Measurements from ENCODE around the gene SLF2.
"Not testable (repeated sequence)": the region's sequence is repeated elsewhere in the genome, so short reads cannot be mapped to it uniquely, and the experiment has no call there.

Gene SLF2

GRCh38 chr10:100962351-100963080 lies 49.8 kb downstream of the SLF2 start:
- DNase-seq (ENCODE audit: low spot score) = no peak

- DNase-seq (ENCODE audit: low spot score) = no peak
These were observed 51.1 kb downstream of the SLF2 start for GRCh38 chr10:100963826-100964225.

- DNase-seq (ENCODE audit: low spot score) = no peak
These were observed 53.1 kb downstream of the SLF2 start for GRCh38 chr10:100965820-100966219.

- DNase-seq (ENCODE audit: low spot score) = no peak
These were observed 54.1 kb downstream of the SLF2 start for GRCh38 chr10:100966887-100967286.

GRCh38 chr10:100967332-100967731 lies 54.6 kb downstream of the SLF2 start:
- no peak for DNase-seq (ENCODE audit: low spot score)

- DNase-seq (ENCODE audit: low spot score) = no peak
These were observed 55.4 kb downstream of the SLF2 start for GRCh38 chr10:100968062-100968736.

- peak; percentile 8 for DNase-seq (ENCODE audit: low spot score)
These were observed 56.1 kb downstream of the SLF2 start for GRCh38 chr10:100968863-100969186.

- peak; percentile 34 for DNase-seq (ENCODE audit: low spot score)
These were observed 56.7 kb downstream of the SLF2 start, which contains the start of gene SEMA4G for GRCh38 chr10:100969187-100970075. Gene SEMA4G, plus strand, starts transcription at chr10:100969504. Its CDS starts 3,409 bp downstream, at chr10:100972913.

GRCh38 chr10:100970076-100970913 lies 57.5 kb downstream of the SLF2 start:
- peak; percentile 53 for DNase-seq (ENCODE audit: low spot score)

GRCh38 chr10:100970914-100971811 lies 58.4 kb downstream of the SLF2 start:
- DNase-seq (ENCODE audit: low spot score) = peak; percentile 68

- no peak for DNase-seq (ENCODE audit: low spot score)
These were observed 59.5 kb downstream of the SLF2 start for GRCh38 chr10:100972115-100972903.

- no peak for DNase-seq (ENCODE audit: low spot score)
These were observed 60.3 kb downstream of the SLF2 start for GRCh38 chr10:100972904-100973535.

GRCh38 chr10:100975397-100975796 lies 62.6 kb downstream of the SLF2 start:
- DNase-seq (ENCODE audit: low spot score) = not testable (repeated sequence)

GRCh38 chr10:100976906-100977305 lies 64.1 kb downstream of the SLF2 start:
- DNase-seq (ENCODE audit: low spot score) = no peak

GRCh38 chr10:100977436-100977835 lies 64.7 kb downstream of the SLF2 start:
- DNase-seq (ENCODE audit: low spot score) = no peak

- no peak for DNase-seq (ENCODE audit: low spot score)
These were observed 65.5 kb downstream of the SLF2 start for GRCh38 chr10:100978121-100978900.

GRCh38 chr10:100978901-100979195 lies 66.1 kb downstream of the SLF2 start:
- no peak for DNase-seq (ENCODE audit: low spot score)

GRCh38 chr10:100979791-100980272 lies 67.1 kb downstream of the SLF2 start:
- DNase-seq (ENCODE audit: low spot score) = no peak

- DNase-seq (ENCODE audit: low spot score) = no peak
These were observed 67.5 kb downstream of the SLF2 start for GRCh38 chr10:100980311-100980710.

Measured in SW480 (cell line).